Fibroblast of the conjunctiva (primary cell): Measurements from ENCODE around the gene AGXT2.
"Not testable (repeated sequence)": the region's sequence is repeated elsewhere in the genome, so short reads cannot be mapped to it uniquely, and the experiment has no call there.

ENCODE experiments used
- DNase-seq: peaks from one replicate; pipeline ENCODE4 v3.0.0-alpha.2; 2010; ENCODE audit warnings: low read depth

Gene AGXT2

GRCh38 chr5:35052838-35053237, 5.1 kb upstream of the AGXT2 start:
- no peak for DNase-seq

- DNase-seq = no peak
Measured at GRCh38 chr5:35050541-35051126, 2.9 kb upstream of the AGXT2 start.

- no peak for DNase-seq
Measured at GRCh38 chr5:35048910-35049309, 1.2 kb upstream of the AGXT2 start.

- DNase-seq = peak; percentile 82
Measured at GRCh38 chr5:35046774-35047173, 975 bp downstream of the AGXT2 start.

GRCh38 chr5:35045280-35045679, 2.5 kb downstream of the AGXT2 start:
- DNase-seq = no peak

GRCh38 chr5:35044649-35045048, 3.1 kb downstream of the AGXT2 start:
- DNase-seq = no peak

GRCh38 chr5:35042781-35043180, 5.0 kb downstream of the AGXT2 start:
- no peak for DNase-seq

- DNase-seq = no peak
Measured at GRCh38 chr5:35041261-35041660, 6.5 kb downstream of the AGXT2 start.

GRCh38 chr5:35038891-35039290, 8.9 kb downstream of the AGXT2 start:
- no peak for DNase-seq

GRCh38 chr5:35036536-35036935, 11.2 kb downstream of the AGXT2 start:
- DNase-seq = no peak

- not testable (repeated sequence) for DNase-seq
Measured at GRCh38 chr5:35035929-35036328, 11.8 kb downstream of the AGXT2 start.

GRCh38 chr5:35035271-35035670, 12.5 kb downstream of the AGXT2 start:
- no peak for DNase-seq

- no peak for DNase-seq
Measured at GRCh38 chr5:35032356-35032755, 15.4 kb downstream of the AGXT2 start.

- DNase-seq = no peak
Measured at GRCh38 chr5:35031276-35031675, 16.5 kb downstream of the AGXT2 start.

- no peak for DNase-seq
Measured at GRCh38 chr5:35030426-35031100, 17.2 kb downstream of the AGXT2 start.

- DNase-seq = peak; percentile 28
Measured at GRCh38 chr5:35029333-35029732, 18.4 kb downstream of the AGXT2 start.

- no peak for DNase-seq
Measured at GRCh38 chr5:35026941-35027340, 20.8 kb downstream of the AGXT2 start.

GRCh38 chr5:35026280-35026840, 21.4 kb downstream of the AGXT2 start:
- no peak for DNase-seq

GRCh38 chr5:35024911-35025510, 22.7 kb downstream of the AGXT2 start:
- DNase-seq = no peak

GRCh38 chr5:35023391-35024178, 24.2 kb downstream of the AGXT2 start:
- DNase-seq = no peak

- DNase-seq = no peak
Measured at GRCh38 chr5:35016174-35017051, 31.3 kb downstream of the AGXT2 start.
